ENCODE data around the gene ACOT7. TPM values are rescaled to one million over a fixed set of nuclear protein-coding genes. Genes with fewer than 3 reads are reported as not detected.

Gene ACOT7
- total RNA-seq, 3 donors from 2014 or later: 9.4 to 12.8 (median 11.5) TPM

GRCh38 chr1:6245869-6246496 lies 147.6 kb downstream of the ACOT7 start:
- intact Hi-C loops (cut with DNase I; ENCODE audit: low total_unique reads): loop anchor here (2.0 kb wide), 1 partner anchor 95 kb away; no protein-coding TSS in a partner anchor
- Histone ChIP-seq H3K36me3 (no peaks in the 10 kb centered on the region), H3K27ac (no peak overlapping the region), H3K4me3 (no peak overlapping the region), H3K27me3 (peaks cover 31 to 84% of the 10 kb centered on the region in 2 donors), H3K9me3 (no peaks in the 10 kb centered on the region), H3K4me1 (peaks cover 8 to 10% of the 10 kb centered on the region in 2 donors)
- TF ChIP-seq POLR2AphosphoS5 (IDR thresholded peaks at IDR 0.05) (no peak), POLR2A (IDR thresholded peaks at IDR 0.05) (no peak)
- DNase-seq (ENCODE audit: low spot score in 2 of 2): no peak

- Histone ChIP-seq H3K27ac (no peak overlapping the region), H3K9me3 (no peaks in the 10 kb centered on the region), H3K4me1 (peaks cover 8 to 10% of the 10 kb centered on the region in 2 donors), H3K36me3 (no peaks in the 10 kb centered on the region), H3K27me3 (peaks cover 31 to 83% of the 10 kb centered on the region in 2 donors), H3K4me3 (no peak overlapping the region)
- intact Hi-C loops (cut with DNase I; ENCODE audit: low total_unique reads): loop anchor here (2.0 kb wide), 1 partner anchor 96 kb away; no protein-coding TSS in a partner anchor
- peak in 1 of 2 donors; percentile 75 for DNase-seq (ENCODE audit: low spot score in 2 of 2)
- no peak for TF ChIP-seq POLR2A (IDR thresholded peaks at IDR 0.05)
- peak; percentile 54 to 86 (median 55) for TF ChIP-seq CTCF (IDR thresholded peaks at IDR 0.05)
- TF ChIP-seq POLR2AphosphoS5 (IDR thresholded peaks at IDR 0.05): peak; percentile 17 to 45 (median 26)
These were observed 148.3 kb downstream of the ACOT7 start for GRCh38 chr1:6245086-6245868.

GRCh38 chr1:6244401-6245049 lies 149.0 kb downstream of the ACOT7 start:
- Histone ChIP-seq H3K9me3 (no peaks in the 10 kb centered on the region), H3K4me3 (no peak overlapping the region), H3K27ac (no peak overlapping the region), H3K27me3 (peaks cover 31 to 81% of the 10 kb centered on the region in 2 donors), H3K4me1 (peaks cover 8 to 10% of the 10 kb centered on the region in 2 donors), H3K36me3 (no peaks in the 10 kb centered on the region)
- TF ChIP-seq POLR2A (IDR thresholded peaks at IDR 0.05) (no peak), POLR2AphosphoS5 (IDR thresholded peaks at IDR 0.05) (no peak), CTCF (IDR thresholded peaks at IDR 0.05) (no peak)
- intact Hi-C loops (cut with DNase I; ENCODE audit: low total_unique reads): loop anchor here (2.0 kb wide), 1 partner anchor 96 kb away; no protein-coding TSS in a partner anchor
- no peak for DNase-seq (ENCODE audit: low spot score in 2 of 2)

GRCh38 chr1:6243993-6244392 lies 149.6 kb downstream of the ACOT7 start, which contains the start of gene HES3:
TSS of gene HES3 (plus strand) at chr1:6244179. CDS start at chr1:6244366, 187 bp downstream.
- peaks cover 29 to 78% of the 10 kb centered on the region in 2 donors for H3K27me3 ChIP-seq

More at GRCh38 chr1:6243993-6244392, 149.6 kb downstream of the ACOT7 start, which contains the start of gene HES3:
- Histone ChIP-seq H3K9me3 (no peaks in the 10 kb centered on the region), H3K27ac (no peak within 1 kb of the TSS), H3K4me1 (peaks cover 8 to 10% of the 10 kb centered on the region in 2 donors), H3K4me3 (no peak within 1 kb of the TSS), H3K36me3 (no peaks in the 10 kb centered on the region)
- intact Hi-C loops (cut with DNase I; ENCODE audit: low total_unique reads): loop anchor here (2.0 kb wide), 1 partner anchor 97 kb away; no protein-coding TSS in a partner anchor
- TF ChIP-seq POLR2A (IDR thresholded peaks at IDR 0.05) (no peak), CTCF (IDR thresholded peaks at IDR 0.05) (no peak), POLR2AphosphoS5 (IDR thresholded peaks at IDR 0.05) (no peak)
- no peak for DNase-seq (ENCODE audit: low spot score in 2 of 2)

Data from breast epithelium (tissue), 4 donors.